Testis (tissue), 3 donors: ENCODE measurements around the gene NOL4L. TPM values are rescaled to one million over a fixed set of nuclear protein-coding genes. Genes with fewer than 3 reads are reported as not detected.

Experiments
- DNase-seq: peaks from one replicate; pipeline ENCODE4 v3.0.0-alpha.2; 2019
- H3K27ac ChIP-seq, 2 donors: fragments of 200-600 bp; sonication (generic); one replicate each; pipeline ENCODE4 v1.5.1; 2019
- H3K27me3 ChIP-seq: fragments of 200-600 bp; sonication (generic); one replicate; pipeline ENCODE4 v1.5.1; 2019
- H3K36me3 ChIP-seq: fragments of 200-600 bp; sonication (generic); one replicate; pipeline ENCODE4 v1.5.1; 2017; ENCODE audit warnings: low read depth; ENCODE audit errors: missing control alignments
- H3K4me1 ChIP-seq: fragments of 200-600 bp; sonication (generic); one replicate; pipeline ENCODE4 v1.5.1; 2019
- H3K4me3 ChIP-seq, 2 donors: fragments of 200-600 bp; sonication (generic); one replicate each; pipeline ENCODE4 v1.5.1; 2017 to 2019
- H3K9me3 ChIP-seq: fragments of 200-600 bp; sonication (generic); one replicate; pipeline ENCODE4 v1.5.1; 2017
- POLR2A ChIP-seq: fragments of 450-650 bp; IDR thresholded peaks from one replicate; pipeline ENCODE4 v1.6.1; 2017; ENCODE audit warnings: antibody characterized with exemption, mild to moderate bottlenecking, moderate library complexity
- WGBS, 2 donors: methylation state at CpG; one replicate each; pipeline ENCODE4 v1.1.5; 2018; 5-methylcytosine and 5-hydroxymethylcytosine counted together
- intact Hi-C: fragments of 100-400 bp; cut with DNase I; formaldehyde crosslinking; loops from one replicate; pipeline ENCODE4 v1.15.1; 2023; ENCODE audit warnings: low total_unique reads
- polyA plus RNA-seq: library from polyadenylated mRNA; stranded (reverse); fragments of 350-450 nt; fragmentation: Illumina TruSeq; extraction: RNeasy Lipid Tissue Mini Kit (QIAGEN cat#74804); gene quantifications from one replicate; pipeline ENCODE4 v1.2.3, GENCODE V29; 2014; ENCODE audit warnings: low read depth, low replicate concordance; ENCODE audit not compliant: insufficient read depth
- total RNA-seq, 2 donors: library from RNA; depleted of rRNA; stranded (reverse); fragments of >200 nt; gene quantifications; one replicate each; pipeline ENCODE4 v1.2.3, GENCODE V29; 2016
- TF ChIP-seq, protein P1 (sequence below), 3 experiments: fragments of 450-650 bp in 2 of 3; fragments of 200-600 bp in 1 of 3; sonication (generic) in 1 of 3; IDR thresholded peaks; one replicate each; pipeline ENCODE4 v1.5.1; 2016 to 2019; ENCODE audit warnings: antibody characterized with exemption in 3 of 3, mild to moderate bottlenecking in 2 of 3, moderate library complexity in 1 of 3

NOL4L gene
- total and polyA plus RNA-seq, 3 donors from 2014 or later, result 100.0 to 129 (median 115) TPM

DNA sequence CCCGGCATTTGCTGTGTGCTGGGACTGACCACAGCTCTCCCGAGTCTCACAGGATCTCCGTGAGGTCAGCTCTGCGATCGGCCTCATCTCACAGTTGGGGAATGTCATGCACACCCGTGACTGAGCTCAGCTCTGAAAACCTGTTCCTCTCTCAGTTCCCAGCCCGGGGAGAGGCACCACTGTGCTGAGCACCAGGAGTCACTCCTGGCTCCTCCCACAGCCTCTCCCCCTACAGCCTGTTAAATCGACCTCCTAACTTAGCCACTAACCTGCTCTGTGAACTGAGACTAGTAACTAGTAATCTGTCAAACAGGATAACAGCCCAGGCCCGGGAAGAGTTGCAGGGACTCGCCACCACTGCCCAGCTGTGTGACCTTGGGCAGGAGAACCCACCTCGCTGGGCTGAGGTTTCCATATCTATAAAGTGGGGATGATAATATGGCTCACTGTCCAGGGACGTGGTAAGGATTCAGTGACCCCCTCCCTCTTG, 20.1 kb upstream of the NOL4L start:
- intact Hi-C loops, result no loop called here
- Histone ChIP-seq H3K4me1 (peaks cover 7% of the 10 kb centered on the region), H3K9me3 (no peaks in the 10 kb centered on the region), H3K27ac (no peak overlapping the region), H3K36me3 (no peaks in the 10 kb centered on the region), H3K27me3 (no peaks in the 10 kb centered on the region), H3K4me3 (no peak overlapping the region)
- DNase-seq, result peak; percentile 54
- WGBS, 2 donors, result 33 to 46% methylated on average over 12 of the region's 12 CpGs
- no peak for TF ChIP-seq POLR2A
- TF ChIP-seq, protein P1, sequence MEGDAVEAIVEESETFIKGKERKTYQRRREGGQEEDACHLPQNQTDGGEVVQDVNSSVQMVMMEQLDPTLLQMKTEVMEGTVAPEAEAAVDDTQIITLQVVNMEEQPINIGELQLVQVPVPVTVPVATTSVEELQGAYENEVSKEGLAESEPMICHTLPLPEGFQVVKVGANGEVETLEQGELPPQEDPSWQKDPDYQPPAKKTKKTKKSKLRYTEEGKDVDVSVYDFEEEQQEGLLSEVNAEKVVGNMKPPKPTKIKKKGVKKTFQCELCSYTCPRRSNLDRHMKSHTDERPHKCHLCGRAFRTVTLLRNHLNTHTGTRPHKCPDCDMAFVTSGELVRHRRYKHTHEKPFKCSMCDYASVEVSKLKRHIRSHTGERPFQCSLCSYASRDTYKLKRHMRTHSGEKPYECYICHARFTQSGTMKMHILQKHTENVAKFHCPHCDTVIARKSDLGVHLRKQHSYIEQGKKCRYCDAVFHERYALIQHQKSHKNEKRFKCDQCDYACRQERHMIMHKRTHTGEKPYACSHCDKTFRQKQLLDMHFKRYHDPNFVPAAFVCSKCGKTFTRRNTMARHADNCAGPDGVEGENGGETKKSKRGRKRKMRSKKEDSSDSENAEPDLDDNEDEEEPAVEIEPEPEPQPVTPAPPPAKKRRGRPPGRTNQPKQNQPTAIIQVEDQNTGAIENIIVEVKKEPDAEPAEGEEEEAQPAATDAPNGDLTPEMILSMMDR (IDR thresholded peaks at IDR 0.05), result no peak

DNA sequence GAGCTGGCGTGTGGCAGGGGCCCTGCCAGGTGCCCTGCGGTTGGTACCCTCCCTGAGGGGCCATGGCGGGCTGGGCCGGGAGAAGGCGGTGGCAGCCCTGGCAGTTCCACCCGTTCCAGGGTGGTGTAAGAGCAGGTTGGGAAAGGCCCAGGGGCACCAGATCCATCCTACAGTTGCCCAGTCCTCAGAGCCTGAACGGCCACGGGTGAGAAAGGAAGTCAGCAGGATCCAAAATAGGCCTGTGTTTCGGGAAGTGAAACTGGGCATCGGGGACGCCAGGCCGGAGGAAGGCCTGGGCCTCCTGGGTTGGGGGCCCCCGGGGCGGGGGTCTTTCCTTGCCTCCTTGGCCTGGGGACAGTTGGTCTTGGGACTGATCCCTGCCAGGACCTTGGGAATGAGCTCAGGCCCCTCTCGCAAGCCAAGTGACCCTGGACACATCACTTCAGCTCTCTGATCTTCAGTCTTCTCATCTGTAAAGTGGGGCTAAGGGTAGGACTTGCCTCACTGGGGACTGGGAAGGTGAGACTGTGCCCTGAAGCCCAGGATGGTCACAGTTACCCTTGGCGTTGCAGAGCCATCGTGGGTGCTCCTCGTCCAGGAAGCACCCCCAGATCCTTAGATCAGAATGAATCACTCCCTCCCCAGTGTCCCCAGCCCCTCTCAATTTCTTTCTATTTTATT, 18.1 kb upstream of the NOL4L start:
- Histone ChIP-seq H3K36me3 (no peaks in the 10 kb centered on the region), H3K4me3 (no peak overlapping the region), H3K4me1 (peaks cover 7% of the 10 kb centered on the region), H3K27ac (no peak overlapping the region), H3K27me3 (no peaks in the 10 kb centered on the region), H3K9me3 (no peaks in the 10 kb centered on the region)
- 93 to 94% methylated on average over 9 to 17 of the region's 18 CpGs for WGBS, 2 donors
- TF ChIP-seq, protein P1 (IDR thresholded peaks at IDR 0.05), result no peak
- DNase-seq, result no peak
- intact Hi-C loops, result no loop called here

DNA sequence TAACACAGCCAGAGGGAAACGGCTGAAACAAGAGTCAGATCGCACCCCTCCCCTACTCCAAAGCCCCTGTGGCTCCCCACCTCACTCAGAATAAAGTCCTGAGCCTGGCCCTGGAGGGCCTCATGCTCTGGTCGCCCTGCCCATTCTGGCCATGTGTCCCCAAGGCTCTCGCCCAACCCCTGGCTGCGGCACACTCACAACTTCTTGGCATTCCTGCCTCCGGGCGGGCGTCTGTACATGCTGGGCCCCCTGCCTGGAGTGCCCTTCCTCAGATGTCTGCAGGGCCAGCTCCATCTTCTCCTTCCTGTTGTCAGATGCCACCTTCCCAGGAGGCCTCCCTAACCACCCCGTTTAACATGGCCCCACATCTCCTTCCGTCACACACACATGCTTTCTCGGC, 17.1 kb upstream of the NOL4L start:
- intact Hi-C loops, result no loop called here
- H3K36me3 ChIP-seq, result no peaks in the 10 kb centered on the region
- peaks cover 7% of the 10 kb centered on the region for H3K4me1 ChIP-seq
- TF ChIP-seq POLR2A, result no peak
- TF ChIP-seq, protein P1 (IDR thresholded peaks at IDR 0.05), result no peak
- H3K27me3 ChIP-seq, result no peaks in the 10 kb centered on the region
- no peak for DNase-seq
- H3K27ac ChIP-seq, result no peak overlapping the region
- H3K9me3 ChIP-seq, result no peaks in the 10 kb centered on the region
- no peak overlapping the region for H3K4me3 ChIP-seq
- WGBS, 2 donors, result 91 to 95% methylated on average over 11 of the region's 11 CpGs

DNA sequence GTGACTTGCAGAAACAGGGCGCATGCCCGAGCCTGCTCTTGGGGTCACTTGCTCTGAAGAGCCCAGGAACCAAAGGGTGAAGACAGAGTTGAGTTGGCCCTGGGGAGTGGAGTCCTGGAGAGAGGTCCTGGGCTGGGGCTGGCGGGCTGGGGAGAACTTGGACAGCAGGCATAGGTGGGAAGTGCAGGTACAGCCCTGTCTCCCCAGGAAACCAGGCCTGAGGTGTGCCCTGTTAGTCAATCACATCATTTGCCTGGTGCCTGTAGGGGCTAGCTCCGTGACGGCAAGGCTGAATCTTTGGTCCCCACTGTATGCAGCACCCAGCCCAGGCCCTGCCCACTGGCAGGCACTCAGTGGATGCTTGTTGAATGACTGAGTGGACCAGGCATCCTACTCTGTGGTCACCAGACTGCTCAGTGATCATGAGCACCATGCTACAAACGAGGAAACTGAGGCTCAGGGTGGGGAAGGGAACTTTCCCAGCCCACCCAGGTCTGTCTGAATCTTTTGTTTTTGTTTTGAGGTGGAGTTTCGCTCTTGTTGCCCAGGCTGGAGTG, 15.6 kb upstream of the NOL4L start:
- no peak for DNase-seq
- H3K9me3 ChIP-seq, result no peaks in the 10 kb centered on the region
- H3K36me3 ChIP-seq, result no peaks in the 10 kb centered on the region
- intact Hi-C loops, result no loop called here
- no peak overlapping the region for H3K27ac ChIP-seq
- no peaks in the 10 kb centered on the region for H3K27me3 ChIP-seq
- WGBS, 2 donors, result 95 to 98% methylated on average over 5 to 7 of the region's 7 CpGs
- H3K4me1 ChIP-seq, result peaks cover 7% of the 10 kb centered on the region
- no peak overlapping the region for H3K4me3 ChIP-seq
- TF ChIP-seq, protein P1 (IDR thresholded peaks at IDR 0.05), result no peak
- no peak for TF ChIP-seq POLR2A
